ENCODE measurements around the gene GNG4.

GNG4 gene

GRCh38 chr1:235527196-235527814, 122.3 kb downstream of the GNG4 start:
- Mint-ChIP-seq H3K36me3 (ENCODE audit: low read depth) (no peaks in the 10 kb centered on the region), H3K4me1 (ENCODE audit: low read depth) (peaks cover 4% of the 10 kb centered on the region), H3K27ac (no peak overlapping the region), H3K9me3 (no peaks in the 10 kb centered on the region), H3K4me3 (no peak overlapping the region), H3K27me3 (ENCODE audit: low read depth) (no peaks in the 10 kb centered on the region)

DNA sequence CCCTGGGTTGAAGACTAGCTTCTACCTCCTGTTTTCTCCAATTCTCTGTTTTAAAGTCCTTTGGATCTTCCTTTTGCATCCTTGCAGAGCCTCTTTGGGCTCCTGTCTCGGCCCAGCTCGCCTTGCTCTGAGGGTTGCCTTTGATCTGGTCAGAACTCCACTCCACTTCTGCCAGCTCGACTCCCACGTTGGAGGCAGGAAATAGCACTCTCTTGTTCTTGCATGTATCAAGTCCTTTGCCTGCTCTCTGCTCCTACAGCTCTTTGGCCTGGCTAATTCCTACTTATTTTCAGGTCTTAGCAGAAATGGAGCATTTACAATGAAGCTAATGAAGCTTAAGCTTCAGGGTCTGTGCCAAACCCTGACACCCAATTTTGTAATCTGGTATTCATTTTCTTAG, 124.3 kb downstream of the GNG4 start:
- no peaks in the 10 kb centered on the region for H3K36me3 Mint-ChIP-seq (ENCODE audit: low read depth)
- peaks cover 4% of the 10 kb centered on the region for H3K4me1 Mint-ChIP-seq (ENCODE audit: low read depth)
- no peak overlapping the region for H3K27ac Mint-ChIP-seq
- peaks cover 4% of the 10 kb centered on the region for H3K27me3 Mint-ChIP-seq (ENCODE audit: low read depth)
- no peak overlapping the region for H3K4me3 Mint-ChIP-seq
- H3K9me3 Mint-ChIP-seq = no peaks in the 10 kb centered on the region

DNA sequence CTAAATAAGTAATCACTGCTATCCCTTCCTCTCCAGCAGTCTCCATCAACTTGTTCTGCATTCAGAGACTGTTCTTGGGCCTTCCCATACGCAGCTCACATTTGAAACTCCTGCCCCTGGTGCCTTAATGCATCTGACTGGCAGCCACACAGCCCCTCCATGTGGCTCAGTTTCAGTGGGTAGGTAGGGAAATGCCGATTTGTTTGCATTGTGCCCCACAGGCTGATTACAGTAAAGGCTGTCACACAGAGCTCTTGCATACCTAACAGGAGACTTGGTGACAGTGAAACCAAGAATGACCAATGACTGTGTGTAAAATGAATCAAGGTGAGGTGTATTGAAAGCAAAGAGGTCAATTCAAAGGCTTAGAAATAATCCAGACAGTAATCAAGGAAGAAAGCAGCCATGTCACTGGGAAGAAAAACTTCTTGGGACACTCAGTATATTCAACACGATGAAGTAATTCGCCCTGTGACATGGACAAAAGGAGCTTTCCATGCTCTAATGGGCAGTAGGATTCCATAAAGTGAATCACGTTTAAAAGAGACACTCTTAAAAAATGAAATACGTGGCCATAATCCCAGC, 132.6 kb downstream of the GNG4 start:
- no peak overlapping the region for H3K27ac Mint-ChIP-seq
- H3K27me3 Mint-ChIP-seq (ENCODE audit: low read depth) = peaks cover 31% of the 10 kb centered on the region
- no peak overlapping the region for H3K4me3 Mint-ChIP-seq
- H3K36me3 Mint-ChIP-seq (ENCODE audit: low read depth) = no peaks in the 10 kb centered on the region
- H3K9me3 Mint-ChIP-seq = no peaks in the 10 kb centered on the region
- peaks cover 4% of the 10 kb centered on the region for H3K4me1 Mint-ChIP-seq (ENCODE audit: low read depth)

GRCh38 chr1:235515844-235516512, 133.6 kb downstream of the GNG4 start:
- H3K4me3 Mint-ChIP-seq = no peak overlapping the region
- H3K9me3 Mint-ChIP-seq = no peaks in the 10 kb centered on the region
- no peaks in the 10 kb centered on the region for H3K36me3 Mint-ChIP-seq (ENCODE audit: low read depth)
- no peak overlapping the region for H3K27ac Mint-ChIP-seq
- peaks cover 4% of the 10 kb centered on the region for H3K4me1 Mint-ChIP-seq (ENCODE audit: low read depth)
- H3K27me3 Mint-ChIP-seq (ENCODE audit: low read depth) = peaks cover 32% of the 10 kb centered on the region

DNA sequence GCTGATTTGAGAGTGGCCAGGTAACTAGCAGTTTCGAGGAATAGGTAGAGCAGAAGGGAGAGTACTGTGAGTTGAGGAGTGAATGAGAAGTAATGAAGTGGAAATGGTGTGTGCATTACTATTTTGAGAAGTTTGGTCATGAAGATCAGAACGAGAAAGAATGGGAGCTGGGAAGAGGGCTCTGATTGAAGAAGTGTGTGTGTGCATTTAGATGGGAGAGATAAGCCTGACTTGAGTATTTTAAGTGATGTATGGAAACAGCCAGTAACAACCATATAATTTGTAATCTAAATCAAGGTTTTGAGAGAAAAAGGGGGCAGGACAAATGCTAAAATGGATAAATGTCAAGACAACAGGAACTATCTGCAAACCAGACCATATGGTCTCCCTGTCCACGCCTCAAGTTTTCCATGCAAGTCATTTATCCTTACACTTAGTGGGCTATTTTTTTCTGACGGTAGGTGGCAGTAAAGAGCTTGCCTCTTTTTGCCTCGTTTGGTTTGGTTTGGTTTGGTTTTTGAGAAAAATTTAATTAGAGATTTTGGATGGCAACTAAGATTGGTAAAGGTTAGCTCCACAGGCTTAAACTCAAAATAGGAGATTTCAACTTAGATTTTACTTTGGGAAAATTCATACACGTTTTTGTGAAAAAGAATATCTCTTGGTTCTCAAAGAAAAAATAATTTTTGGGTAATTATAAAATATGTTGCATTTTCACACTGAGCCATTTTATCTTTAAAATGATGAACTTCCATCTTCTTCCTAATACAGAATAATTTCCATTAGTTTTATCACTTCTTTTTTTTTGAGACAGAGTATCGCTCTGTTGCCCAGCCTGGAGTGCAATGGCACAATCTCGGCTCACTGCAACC, 135.9 kb downstream of the GNG4 start:
- Mint-ChIP-seq H3K4me3 (no peak overlapping the region), H3K4me1 (ENCODE audit: low read depth) (peaks cover 4% of the 10 kb centered on the region), H3K36me3 (ENCODE audit: low read depth) (no peaks in the 10 kb centered on the region), H3K9me3 (no peaks in the 10 kb centered on the region), H3K27me3 (ENCODE audit: low read depth) (peaks cover 36% of the 10 kb centered on the region), H3K27ac (no peak overlapping the region)

DNA sequence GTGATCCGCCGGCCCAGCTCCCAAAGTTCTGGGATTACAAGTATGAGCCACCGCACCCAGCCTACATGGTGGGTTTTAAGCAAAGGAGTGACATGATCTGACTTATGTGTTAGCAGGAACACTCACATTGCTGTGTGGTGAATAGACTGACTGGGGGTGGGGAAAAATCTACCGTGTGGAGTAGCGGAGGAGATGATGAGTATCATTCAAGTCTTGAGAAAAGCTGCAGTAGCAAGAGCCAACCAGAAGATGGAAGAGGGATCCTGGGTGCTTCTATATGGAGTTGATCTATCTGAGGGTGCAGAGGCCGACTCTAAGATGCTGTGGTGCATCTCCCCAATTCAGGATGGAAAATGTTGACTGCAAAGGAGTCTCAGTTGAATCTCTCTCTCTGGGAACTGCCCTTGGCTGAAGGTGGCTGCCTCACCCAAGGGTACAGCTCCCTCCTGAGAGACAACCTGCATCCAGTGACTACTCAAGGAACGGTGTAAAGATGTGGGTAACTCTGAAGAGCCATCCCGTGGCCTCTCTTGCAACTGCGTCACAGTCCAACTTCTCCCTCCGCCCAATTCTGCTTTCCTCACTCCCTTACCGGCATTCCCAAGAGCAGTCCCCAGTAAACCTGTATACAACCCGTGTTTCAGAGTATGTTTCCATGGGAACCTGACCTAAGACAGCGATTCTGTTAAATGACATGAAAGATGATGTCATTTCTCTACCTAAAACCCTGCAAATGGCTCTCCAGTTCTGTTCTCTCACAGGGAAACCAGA, 137.9 kb downstream of the GNG4 start:
- Mint-ChIP-seq H3K4me3 (no peak overlapping the region), H3K36me3 (ENCODE audit: low read depth) (no peaks in the 10 kb centered on the region), H3K27ac (no peak overlapping the region), H3K4me1 (ENCODE audit: low read depth) (peaks cover 3% of the 10 kb centered on the region), H3K27me3 (ENCODE audit: low read depth) (peaks cover 37% of the 10 kb centered on the region), H3K9me3 (no peaks in the 10 kb centered on the region)

DNA sequence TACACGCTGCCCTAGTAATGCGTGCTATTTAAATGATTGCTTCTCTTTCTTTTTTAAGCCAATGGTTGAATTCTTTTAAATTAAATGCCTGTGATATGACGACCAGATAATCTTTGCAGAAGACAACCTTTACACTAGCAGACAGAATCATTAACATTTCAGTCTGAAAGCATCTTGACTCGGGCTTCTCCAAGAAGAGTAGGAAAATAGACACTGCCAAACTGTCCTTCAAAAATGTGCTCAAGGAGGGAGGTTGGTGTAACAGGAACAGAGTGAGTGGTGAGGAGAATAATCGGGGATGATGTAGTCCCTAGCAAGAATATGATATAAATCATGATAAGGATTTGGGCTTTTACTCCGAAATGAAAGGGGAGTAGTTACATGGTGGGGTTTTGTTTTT, 138.8 kb downstream of the GNG4 start:
- Mint-ChIP-seq H3K9me3 (no peaks in the 10 kb centered on the region), H3K4me1 (ENCODE audit: low read depth) (peaks cover 6% of the 10 kb centered on the region), H3K27ac (no peak overlapping the region), H3K27me3 (ENCODE audit: low read depth) (peaks cover 28% of the 10 kb centered on the region), H3K4me3 (no peak overlapping the region), H3K36me3 (ENCODE audit: low read depth) (no peaks in the 10 kb centered on the region)

DNA sequence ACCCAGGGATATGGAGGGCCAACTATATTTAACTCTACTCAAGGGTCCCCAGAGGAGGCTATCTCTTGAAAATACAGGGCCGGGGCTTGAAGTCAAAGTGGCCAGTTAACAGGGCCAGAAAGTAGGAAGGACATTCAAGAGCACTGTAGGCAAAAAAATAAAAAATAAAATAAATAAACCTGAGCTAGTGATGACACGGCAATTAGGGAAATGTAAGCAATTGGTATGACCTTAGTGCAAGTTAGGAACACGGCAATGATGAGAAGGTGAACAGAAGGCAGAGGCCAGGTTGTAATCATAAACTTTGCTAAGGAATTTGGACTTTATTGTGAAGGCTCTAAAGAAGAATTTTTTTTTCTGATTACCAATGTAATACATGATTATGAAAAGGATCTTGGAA, 142.0 kb downstream of the GNG4 start:
- Mint-ChIP-seq H3K4me1 (ENCODE audit: low read depth) (peaks cover 13% of the 10 kb centered on the region), H3K4me3 (no peak overlapping the region), H3K36me3 (ENCODE audit: low read depth) (peaks cover 2% of the 10 kb centered on the region), H3K27me3 (ENCODE audit: low read depth) (peaks cover 20% of the 10 kb centered on the region), H3K27ac (no peak overlapping the region), H3K9me3 (no peaks in the 10 kb centered on the region)

DNA sequence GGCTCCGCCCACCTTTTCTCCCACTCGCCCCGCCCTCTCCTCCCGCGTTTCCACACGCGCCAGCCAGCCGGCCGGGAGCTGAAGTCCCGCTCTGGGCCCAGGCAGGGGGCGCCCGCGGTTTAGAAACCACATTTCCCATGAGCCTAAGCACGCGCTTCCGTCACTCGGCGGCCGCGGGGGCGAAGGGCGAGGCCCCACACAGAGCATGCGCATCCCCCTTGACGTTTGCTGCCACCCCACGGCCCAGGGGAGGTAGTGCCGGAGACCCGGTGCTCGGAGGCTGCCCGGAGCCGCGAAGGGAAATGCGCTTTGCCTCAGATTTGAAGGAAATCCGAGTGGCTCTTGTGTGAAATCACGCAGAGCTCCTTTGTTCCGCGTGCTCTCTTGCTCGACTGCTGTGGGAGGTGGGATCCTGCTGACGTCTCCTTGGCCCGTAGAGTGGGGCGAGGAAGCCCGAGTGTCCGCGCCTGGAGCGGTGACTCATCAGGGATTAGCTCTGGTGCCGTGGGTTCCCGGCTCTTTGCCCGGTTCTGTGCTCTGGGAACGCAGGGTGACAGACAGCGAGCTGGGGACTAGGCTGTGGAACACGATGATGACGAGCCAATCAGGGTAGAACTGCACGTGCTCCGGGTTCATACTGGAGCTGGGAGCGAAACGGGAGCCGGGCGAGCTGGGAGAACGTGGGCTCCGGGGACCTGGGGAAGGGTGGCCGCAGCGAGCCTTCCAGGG, 144.9 kb downstream of the GNG4 start:
- Mint-ChIP-seq H3K36me3 (ENCODE audit: low read depth) (peaks cover 2% of the 10 kb centered on the region), H3K4me3 (peak overlapping the region; percentile 87), H3K9me3 (no peaks in the 10 kb centered on the region), H3K27me3 (ENCODE audit: low read depth) (peaks cover 11% of the 10 kb centered on the region), H3K4me1 (ENCODE audit: low read depth) (peaks cover 17% of the 10 kb centered on the region), H3K27ac (peak overlapping the region; percentile 92)

GRCh38 chr1:235504122-235504493, 145.5 kb downstream of the GNG4 start, which contains the start of gene B3GALNT2:
Gene B3GALNT2, minus strand, starts transcription at chr1:235504452. Its CDS starts 200 bp downstream, at chr1:235504252.
- Mint-ChIP-seq H3K4me1 (ENCODE audit: low read depth) (peaks cover 17% of the 10 kb centered on the region), H3K27ac (peak within 1 kb of the TSS; percentile 92), H3K27me3 (ENCODE audit: low read depth) (peaks cover 6% of the 10 kb centered on the region), H3K36me3 (ENCODE audit: low read depth) (peaks cover 2% of the 10 kb centered on the region), H3K9me3 (no peaks in the 10 kb centered on the region), H3K4me3 (peak within 1 kb of the TSS; percentile 88)

DNA sequence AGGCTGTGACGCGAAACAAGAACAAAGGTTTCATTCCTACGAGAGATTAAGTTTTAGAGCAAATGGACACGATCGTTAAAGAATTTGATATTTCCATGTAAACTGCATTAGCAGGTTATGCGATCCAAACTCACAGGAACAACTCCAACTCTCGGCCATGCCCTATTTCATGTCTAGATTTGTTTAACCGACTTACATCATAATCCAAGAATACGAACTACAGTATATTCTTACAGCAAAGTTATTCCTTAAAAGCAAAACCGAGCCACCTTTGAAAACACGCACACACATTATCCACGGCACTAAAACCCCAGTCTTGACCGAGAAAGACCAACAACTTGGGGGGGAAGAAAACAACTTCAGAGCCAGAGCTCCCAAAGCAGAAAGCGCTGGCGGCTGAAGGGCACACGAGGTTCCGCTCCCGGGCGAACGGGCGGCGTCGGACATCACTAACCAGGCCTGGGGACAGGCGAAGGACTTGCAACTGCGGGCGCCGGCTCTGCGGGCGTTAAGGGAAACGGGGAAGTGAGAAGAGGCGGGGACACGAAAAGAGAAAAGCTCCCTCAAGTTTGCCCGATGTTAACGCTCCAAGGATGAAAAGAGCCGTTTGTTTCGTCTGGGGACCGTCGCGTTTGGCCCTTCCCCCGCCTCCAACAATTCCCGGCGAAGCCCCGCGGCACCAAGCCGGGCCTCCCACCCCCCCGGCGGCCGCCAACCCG, 146.0 kb downstream of the GNG4 start:
- H3K9me3 Mint-ChIP-seq = no peaks in the 10 kb centered on the region
- peaks cover 2% of the 10 kb centered on the region for H3K36me3 Mint-ChIP-seq (ENCODE audit: low read depth)
- peaks cover 17% of the 10 kb centered on the region for H3K4me1 Mint-ChIP-seq (ENCODE audit: low read depth)
- H3K4me3 Mint-ChIP-seq = peak overlapping the region; percentile 88
- peak overlapping the region; percentile 77 for H3K27ac Mint-ChIP-seq
- H3K27me3 Mint-ChIP-seq (ENCODE audit: low read depth) = peaks cover 6% of the 10 kb centered on the region

DNA sequence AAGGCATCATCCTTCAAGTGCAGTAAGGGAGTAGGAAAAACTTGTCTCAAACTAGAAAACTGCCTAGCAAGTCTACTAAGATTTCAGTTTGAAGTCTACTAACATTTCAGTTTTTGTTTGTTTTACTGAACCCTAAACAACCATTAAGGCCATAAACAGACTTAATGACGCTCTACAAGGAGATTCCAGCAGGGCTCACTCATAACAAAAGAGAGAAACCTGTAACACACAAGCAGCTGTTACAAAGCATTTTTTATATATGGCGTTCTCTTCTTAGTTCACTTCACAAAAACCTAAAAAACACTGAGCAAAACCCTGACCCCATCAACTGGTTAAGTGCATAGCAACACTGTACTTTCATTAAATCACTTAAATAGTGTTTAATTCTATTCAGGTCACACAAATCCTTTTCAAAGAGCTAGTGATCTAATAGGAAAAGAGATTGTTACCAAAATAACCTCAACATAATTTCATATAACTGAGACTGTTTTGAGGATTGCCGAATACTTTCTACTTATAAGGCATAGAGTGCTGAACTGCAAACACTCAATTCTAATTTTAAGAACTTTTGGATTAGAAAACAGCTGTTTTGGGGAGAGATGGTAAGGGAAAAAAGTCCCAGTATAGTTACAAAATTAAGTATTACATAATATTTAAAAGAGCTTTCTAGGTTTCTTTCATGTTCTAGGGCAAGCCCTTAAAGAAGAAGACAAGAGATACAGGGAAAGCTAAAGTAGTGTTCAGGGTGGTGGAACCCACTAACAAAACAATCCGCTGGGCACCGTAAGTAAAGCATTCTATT, 146.8 kb downstream of the GNG4 start:
- Mint-ChIP-seq H3K9me3 (no peaks in the 10 kb centered on the region), H3K27me3 (ENCODE audit: low read depth) (peaks cover 6% of the 10 kb centered on the region), H3K27ac (peak overlapping the region; percentile 77), H3K4me3 (peak overlapping the region; percentile 88), H3K36me3 (ENCODE audit: low read depth) (peaks cover 2% of the 10 kb centered on the region), H3K4me1 (ENCODE audit: low read depth) (peaks cover 17% of the 10 kb centered on the region)

Measured in T-helper 1 cell treated with Interleukin-12 subunit alpha and Interleukin-12 subunit beta and Interleukin-4 antibody, amounts not matched to agents 30 μg/mL and 1 μg/mL, for 36 hours (primary cell).